PC-9 (cell line): ENCODE measurements around the gene SF3B4. TPM values are rescaled to one million over a fixed set of nuclear protein-coding genes. Genes with fewer than 3 reads are reported as not detected.

Source experiments
- BruUV-seq: library from RNA; stranded (reverse); fragments of 400-500 nt; replicated peaks from 2 replicates; lab custom pipeline; 2021; lab: Mats Ljungman, UMichigan
- CTCF ChIA-PET: fragments of 300-600 bp; sonication (Branson Sonifier 250); formaldehyde crosslinking; loops from one replicate; lab custom pipeline; 2022; ENCODE audit warnings: antibody characterized with exemption; lab: Charles Lee
- POLR2A ChIA-PET: fragments of 300-600 bp; sonication (Branson Sonifier 250); formaldehyde crosslinking; loops from one replicate; lab custom pipeline; 2022; ENCODE audit warnings: antibody characterized with exemption; ENCODE audit not compliant: unreplicated experiment; lab: Charles Lee
- DNase-seq, 2 experiments: peaks; one replicate each; pipeline versions ENCODE4 v3.0.0 to v3.0.0-alpha.2; 2015 to 2022; ENCODE audit warnings: mixed read lengths in 1 of 2
- H2AFZ ChIP-seq: fragments of 200-600 bp; sonication (generic); 2 replicates; pipeline ENCODE4 v1.8.1; 2017; ENCODE audit warnings: antibody characterized with exemption
- H3F3A ChIP-seq: fragments of 200-600 bp; sonication (generic); 2 replicates; pipeline ENCODE4 v1.8.1; 2017; ENCODE audit warnings: antibody characterized with exemption, mild to moderate bottlenecking, low read depth; ENCODE audit not compliant: insufficient read depth
- H3K27ac ChIP-seq: fragments of 200-600 bp; sonication (generic); 2 replicates; pipeline ENCODE4 v1.6.1; 2016; ENCODE audit warnings: mixed run types
- H3K27me3 ChIP-seq: fragments of 200-600 bp; sonication (generic); 2 replicates; pipeline ENCODE4 v1.6.1; 2016; ENCODE audit warnings: low read depth, mixed run types; ENCODE audit not compliant: insufficient read depth
- H3K36me3 ChIP-seq: fragments of 200-600 bp; sonication (generic); 2 replicates; pipeline ENCODE4 v1.6.1; 2016; ENCODE audit warnings: low read depth, mixed run types
- H3K4me1 ChIP-seq: fragments of 200-600 bp; sonication (generic); replicated peaks from 2 replicates; pipeline ENCODE4 v1.6.1; 2016; ENCODE audit warnings: mixed run types; ENCODE audit not compliant: insufficient read depth
- H3K4me2 ChIP-seq: fragments of 200-600 bp; sonication (generic); 2 replicates; pipeline ENCODE4 v1.6.1; 2017; ENCODE audit warnings: mixed run types
- H3K4me3 ChIP-seq: fragments of 200-600 bp; sonication (generic); 2 replicates; pipeline ENCODE4 v1.6.1; 2016; ENCODE audit warnings: mixed run types
- H3K79me2 ChIP-seq: fragments of 200-600 bp; sonication (generic); 2 replicates; pipeline ENCODE4 v1.6.1; 2017; ENCODE audit warnings: low read depth, mixed run types
- H3K9me2 ChIP-seq: fragments of 200-600 bp; sonication (generic); 2 replicates; pipeline ENCODE4 v1.8.1; 2017; ENCODE audit warnings: mild to moderate bottlenecking; ENCODE audit not compliant: insufficient read depth
- H3K9me3 ChIP-seq: fragments of 200-600 bp; sonication (generic); 2 replicates; pipeline ENCODE4 v1.8.1; 2016; ENCODE audit warnings: low read depth; ENCODE audit not compliant: insufficient read depth
- H4K20me1 ChIP-seq: fragments of 200-600 bp; sonication (generic); 2 replicates; pipeline ENCODE4 v1.8.1; 2017; ENCODE audit not compliant: insufficient read depth
- CTCF ChIP-seq: fragments of 200-600 bp; sonication (generic); conservative IDR thresholded peaks from 2 replicates; pipeline ENCODE4 v1.6.1; 2017; ENCODE audit warnings: mixed run types, antibody characterized with exemption, mild to moderate bottlenecking, moderate library complexity
- EZH2 ChIP-seq: fragments of 200-600 bp; sonication (generic); IDR thresholded peaks from 2 replicates; pipeline ENCODE4 v1.8.0; 2017; ENCODE audit warnings: antibody characterized with exemption, low read depth
- intact Hi-C: fragments of 100-400 bp; cut with micrococcal nuclease; formaldehyde crosslinking; loops from one replicate; pipeline ENCODE4 v1.10.0; 2022; ENCODE audit not compliant: unreplicated experiment
- total RNA-seq: library from RNA; stranded (reverse); gene quantifications from 2 replicates; pipeline ENCODE4 v1.2.3, GENCODE V29; 2021

The SF3B4 gene
- total RNA-seq, 1 experiment from 2014 or later: 73.1 TPM

GRCh38 chr1:149884433-149885338, 42.9 kb downstream of the SF3B4 start:
- Histone ChIP-seq H3K4me3 (peak overlapping the region; percentile 79), H4K20me1 (no peaks in the 10 kb centered on the region), H3K27ac (peak overlapping the region; percentile 97), H3K9me3 (no peaks in the 10 kb centered on the region), H2AFZ (peak overlapping the region; percentile 37), H3F3A (peaks cover 41% of the 10 kb centered on the region), H3K4me2 (peak overlapping the region; percentile 94), H3K36me3 (no peaks in the 10 kb centered on the region), H3K9me2 (no peaks in the 10 kb centered on the region), H3K79me2 (peaks cover 20% of the 10 kb centered on the region), H3K27me3 (no peaks in the 10 kb centered on the region), H3K4me1 (peaks cover 22% of the 10 kb centered on the region)
- peak; percentile 16 to 52 for DNase-seq
- BruUV-seq: no TSS peak
- TF ChIP-seq EZH2: no peak
- no peak for TF ChIP-seq CTCF
- ChIA-PET CTCF (interaction anchor here (0.9 kb wide), 1 partner anchor 302 kb away, joined by 6 read pairs; no protein-coding TSS in a partner anchor), POLR2A (interaction anchor here (1.3 to 1.6 kb wide), 2 partner anchors 53 to 303 kb away, joined by 5 to 6 read pairs; no protein-coding TSS in a partner anchor)
- intact Hi-C loops: loop anchor here (10.0 kb wide), 1 partner anchor 280 kb away; no protein-coding TSS in a partner anchor

GRCh38 chr1:149883598-149884247, 43.9 kb downstream of the SF3B4 start:
- Histone ChIP-seq H4K20me1 (no peaks in the 10 kb centered on the region), H3K9me3 (no peaks in the 10 kb centered on the region), H3K9me2 (no peaks in the 10 kb centered on the region), H3K27me3 (no peaks in the 10 kb centered on the region), H3F3A (peaks cover 38% of the 10 kb centered on the region), H3K27ac (peak overlapping the region; percentile 97; the same call in 1 of the 2 replicates), H3K4me1 (peaks cover 13% of the 10 kb centered on the region), H3K36me3 (no peaks in the 10 kb centered on the region), H3K4me3 (no peak overlapping the region), H3K79me2 (peaks cover 20% of the 10 kb centered on the region), H2AFZ (no peak overlapping the region), H3K4me2 (peak overlapping the region; percentile 94)
- ChIA-PET POLR2A (interaction anchor here (1.3 to 1.6 kb wide), 2 partner anchors 54 to 304 kb away, joined by 5 to 6 read pairs; no protein-coding TSS in a partner anchor), CTCF (no interaction called here)
- no peak for DNase-seq
- no TSS peak for BruUV-seq
- TF ChIP-seq EZH2: no peak
- TF ChIP-seq CTCF: no peak
- intact Hi-C loops: loop anchor here (10.0 kb wide), 1 partner anchor 281 kb away; no protein-coding TSS in a partner anchor

GRCh38 chr1:149881876-149882275, 45.7 kb downstream of the SF3B4 start:
- no peak overlapping the region for H3K27ac ChIP-seq
- intact Hi-C loops: loop anchor here (10.0 kb wide), 1 partner anchor 283 kb away; no protein-coding TSS in a partner anchor
- peaks cover 13% of the 10 kb centered on the region for H3K4me1 ChIP-seq
- no peak overlapping the region for H2AFZ ChIP-seq
- peaks cover 20% of the 10 kb centered on the region for H3K79me2 ChIP-seq
- no peaks in the 10 kb centered on the region for H3K9me2 ChIP-seq
- H3K4me3 ChIP-seq: no peak overlapping the region
- ChIA-PET CTCF (no interaction called here), POLR2A (no interaction called here)
- H3K27me3 ChIP-seq: no peaks in the 10 kb centered on the region
- no peaks in the 10 kb centered on the region for H4K20me1 ChIP-seq
- TF ChIP-seq CTCF (no peak), EZH2 (no peak)
- H3F3A ChIP-seq: peaks cover 21% of the 10 kb centered on the region
- H3K4me2 ChIP-seq: no peak overlapping the region
- DNase-seq: no peak
- BruUV-seq: no TSS peak
- no peaks in the 10 kb centered on the region for H3K36me3 ChIP-seq
- no peaks in the 10 kb centered on the region for H3K9me3 ChIP-seq
